Prostate gland (tissue), 2 donors: Measurements from ENCODE around the gene THRB. TPM values are rescaled to one million over a fixed set of nuclear protein-coding genes. Genes with fewer than 3 reads are reported as not detected.

ENCODE experiments used
- DNase-seq: peaks from one replicate; pipeline ENCODE4 v3.0.0-alpha.2; 2019; ENCODE audit warnings: low spot score
- H3K27ac ChIP-seq, 2 donors: fragments of 200-600 bp; sonication (generic); 2 replicates each; pipeline ENCODE4 v1.5.1; 2017 to 2019
- H3K27me3 ChIP-seq: fragments of 200-600 bp; sonication (generic); replicated peaks from 2 replicates; pipeline ENCODE4 v1.5.1; 2019; ENCODE audit not compliant: insufficient read depth
- H3K36me3 ChIP-seq, 2 donors: fragments of 200-600 bp; sonication (generic); 1 replicate in 1 of 2; 2 replicates in 1 of 2; pipeline versions ENCODE4 v1.5.1 to v1.8.1; 2017 to 2019
- H3K4me1 ChIP-seq: fragments of 200-600 bp; sonication (generic); replicated peaks from 2 replicates; pipeline ENCODE4 v1.5.1; 2019
- H3K4me3 ChIP-seq, 2 donors: fragments of 200-600 bp; sonication (generic); 2 replicates each; pipeline ENCODE4 v1.5.1; 2017 to 2019
- H3K9me3 ChIP-seq: fragments of 200-600 bp; sonication (generic); 2 replicates; pipeline ENCODE4 v1.5.1; 2017
- POLR2A ChIP-seq: fragments of 450-650 bp; IDR thresholded peaks from one replicate; pipeline ENCODE4 v1.6.1; 2016; ENCODE audit warnings: antibody characterized with exemption, mild to moderate bottlenecking
- POLR2AphosphoS5 ChIP-seq: sonication (generic); formaldehyde crosslinking; IDR thresholded peaks from one replicate; pipeline ENCODE4 v1.6.1; 2017; ENCODE audit warnings: antibody characterized with exemption
- WGBS: methylation state at CpG from one replicate; pipeline ENCODE4 v1.1.5; 2018; 5-methylcytosine and 5-hydroxymethylcytosine counted together
- intact Hi-C: fragments of 100-400 bp; cut with DNase I; formaldehyde crosslinking; loops from one replicate; pipeline ENCODE4 v1.14.2; 2022
- total RNA-seq, 2 donors: library from RNA; depleted of rRNA; stranded (reverse); fragments of >200 nt; gene quantifications; one replicate each; pipeline ENCODE4 v1.1.0, GENCODE V29; 2016
- TF ChIP-seq, protein P1 (sequence below), 4 experiments: fragments of 200-600 bp in 2 of 4; fragments of 450-650 bp in 2 of 4; sonication (generic) in 2 of 4; IDR thresholded peaks; 1 replicate in 3 of 4; 2 replicates in 1 of 4; pipeline ENCODE4 v1.5.1; 2016 to 2019; ENCODE audit warnings: antibody characterized with exemption in 4 of 4, mild to moderate bottlenecking in 2 of 4, moderate library complexity in 2 of 4

Gene THRB
- total RNA-seq, 2 donors from 2014 or later = 13.0 to 39.6 TPM

- H3K9me3 ChIP-seq = no peaks in the 10 kb centered on the region
- no peak overlapping the region for H3K4me3 ChIP-seq
- no peaks in the 10 kb centered on the region for H3K27me3 ChIP-seq
- TF ChIP-seq POLR2A = no peak
- no peak for TF ChIP-seq POLR2AphosphoS5
- TF ChIP-seq, protein P1, sequence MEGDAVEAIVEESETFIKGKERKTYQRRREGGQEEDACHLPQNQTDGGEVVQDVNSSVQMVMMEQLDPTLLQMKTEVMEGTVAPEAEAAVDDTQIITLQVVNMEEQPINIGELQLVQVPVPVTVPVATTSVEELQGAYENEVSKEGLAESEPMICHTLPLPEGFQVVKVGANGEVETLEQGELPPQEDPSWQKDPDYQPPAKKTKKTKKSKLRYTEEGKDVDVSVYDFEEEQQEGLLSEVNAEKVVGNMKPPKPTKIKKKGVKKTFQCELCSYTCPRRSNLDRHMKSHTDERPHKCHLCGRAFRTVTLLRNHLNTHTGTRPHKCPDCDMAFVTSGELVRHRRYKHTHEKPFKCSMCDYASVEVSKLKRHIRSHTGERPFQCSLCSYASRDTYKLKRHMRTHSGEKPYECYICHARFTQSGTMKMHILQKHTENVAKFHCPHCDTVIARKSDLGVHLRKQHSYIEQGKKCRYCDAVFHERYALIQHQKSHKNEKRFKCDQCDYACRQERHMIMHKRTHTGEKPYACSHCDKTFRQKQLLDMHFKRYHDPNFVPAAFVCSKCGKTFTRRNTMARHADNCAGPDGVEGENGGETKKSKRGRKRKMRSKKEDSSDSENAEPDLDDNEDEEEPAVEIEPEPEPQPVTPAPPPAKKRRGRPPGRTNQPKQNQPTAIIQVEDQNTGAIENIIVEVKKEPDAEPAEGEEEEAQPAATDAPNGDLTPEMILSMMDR (IDR thresholded peaks at IDR 0.05) = no peak
- H3K36me3 ChIP-seq = no peaks in the 10 kb centered on the region
- DNase-seq = no peak
- H3K4me1 ChIP-seq = no peaks in the 10 kb centered on the region
- intact Hi-C loops = no loop called here
- H3K27ac ChIP-seq = no peak overlapping the region
Measured at GRCh38 chr3:24487325-24488262, 7.1 kb downstream of the THRB start.

GRCh38 chr3:24485511-24485910 is 9.1 kb downstream of the THRB start:
- no peaks in the 10 kb centered on the region for H3K9me3 ChIP-seq
- no peak overlapping the region for H3K4me3 ChIP-seq
- H3K27ac ChIP-seq = no peak overlapping the region
- H3K27me3 ChIP-seq = no peaks in the 10 kb centered on the region
- no peak for DNase-seq
- WGBS = 93% methylated on average over 1 of the region's 1 CpG
- H3K36me3 ChIP-seq = no peaks in the 10 kb centered on the region
- TF ChIP-seq POLR2A (no peak), POLR2AphosphoS5 (no peak)
- TF ChIP-seq, protein P1 (IDR thresholded peaks at IDR 0.05) = no peak
- H3K4me1 ChIP-seq = no peaks in the 10 kb centered on the region
- intact Hi-C loops = no loop called here

DNA sequence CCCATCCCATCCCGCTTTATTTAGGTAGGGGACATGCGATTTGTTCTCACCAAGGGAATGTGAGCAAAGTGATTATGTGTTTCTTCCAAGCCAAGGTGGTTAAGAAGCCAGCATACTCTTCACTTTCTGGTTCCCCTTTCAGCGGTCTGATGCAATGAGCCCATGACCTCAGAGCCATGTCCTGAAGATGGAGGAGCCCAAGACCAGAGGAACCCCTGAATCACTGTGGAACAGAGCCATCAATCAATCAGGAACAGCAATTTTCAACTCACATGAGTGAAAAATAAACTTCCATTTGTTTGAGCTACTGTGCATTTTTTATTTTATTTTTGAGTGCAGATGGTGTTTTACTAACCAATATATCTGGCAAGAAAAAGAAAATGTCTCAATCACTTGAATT is 10.8 kb downstream of the THRB start:
- no peaks in the 10 kb centered on the region for H3K27me3 ChIP-seq
- intact Hi-C loops = no loop called here
- DNase-seq = no peak
- H3K36me3 ChIP-seq = no peaks in the 10 kb centered on the region
- no peak overlapping the region for H3K27ac ChIP-seq
- no peaks in the 10 kb centered on the region for H3K4me1 ChIP-seq
- H3K4me3 ChIP-seq = no peak overlapping the region
- H3K9me3 ChIP-seq = no peaks in the 10 kb centered on the region
- WGBS = 92% methylated on average over 3 of the region's 3 CpGs
- TF ChIP-seq POLR2AphosphoS5 (no peak), POLR2A (no peak)
- TF ChIP-seq, protein P1 (IDR thresholded peaks at IDR 0.05) = no peak

GRCh38 chr3:24482096-24482705 is 12.4 kb downstream of the THRB start:
- Histone ChIP-seq H3K27ac (no peak overlapping the region), H3K9me3 (no peaks in the 10 kb centered on the region), H3K36me3 (no peaks in the 10 kb centered on the region), H3K4me1 (no peaks in the 10 kb centered on the region), H3K4me3 (no peak overlapping the region), H3K27me3 (no peaks in the 10 kb centered on the region)
- WGBS = 90% methylated on average over 3 of the region's 3 CpGs
- TF ChIP-seq POLR2A (no peak), POLR2AphosphoS5 (no peak)
- TF ChIP-seq, protein P1 (IDR thresholded peaks at IDR 0.05) = no peak
- intact Hi-C loops = no loop called here
- no peak for DNase-seq
